ENCODE data around the gene GADL1.

DNA sequence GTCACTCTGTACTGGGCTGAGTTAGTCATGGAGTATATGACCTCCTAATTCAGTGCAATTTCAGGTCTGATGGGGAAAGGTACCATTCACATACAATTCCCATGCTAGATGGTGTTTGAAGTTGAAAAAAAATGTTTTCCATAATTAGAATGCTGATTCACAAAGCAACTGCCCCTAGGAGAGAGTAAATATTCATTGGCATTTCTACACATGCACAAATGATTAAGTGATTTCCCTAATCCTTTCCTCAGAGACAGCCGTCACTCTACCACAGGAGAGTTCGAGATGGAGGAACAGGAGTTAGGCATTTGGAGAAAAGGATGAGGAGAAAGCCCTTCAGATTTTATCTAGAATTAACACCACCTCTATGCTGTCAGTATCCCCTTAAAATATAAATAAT, 32.5 kb downstream of the GADL1 start:
- TF ChIP-seq ZNF623 (tag by site-specific recombination; IDR thresholded peaks at IDR 0.05) = no peak
- no peak for TF ChIP-seq ZNF768 (tag by site-specific recombination; IDR thresholded peaks at IDR 0.05)
- TF ChIP-seq CTCF (tag by site-specific recombination; IDR thresholded peaks at IDR 0.05) = no peak
- no peak for TF ChIP-seq ZNF707 (tag by site-specific recombination; IDR thresholded peaks at IDR 0.05)
- TF ChIP-seq, protein P1, sequence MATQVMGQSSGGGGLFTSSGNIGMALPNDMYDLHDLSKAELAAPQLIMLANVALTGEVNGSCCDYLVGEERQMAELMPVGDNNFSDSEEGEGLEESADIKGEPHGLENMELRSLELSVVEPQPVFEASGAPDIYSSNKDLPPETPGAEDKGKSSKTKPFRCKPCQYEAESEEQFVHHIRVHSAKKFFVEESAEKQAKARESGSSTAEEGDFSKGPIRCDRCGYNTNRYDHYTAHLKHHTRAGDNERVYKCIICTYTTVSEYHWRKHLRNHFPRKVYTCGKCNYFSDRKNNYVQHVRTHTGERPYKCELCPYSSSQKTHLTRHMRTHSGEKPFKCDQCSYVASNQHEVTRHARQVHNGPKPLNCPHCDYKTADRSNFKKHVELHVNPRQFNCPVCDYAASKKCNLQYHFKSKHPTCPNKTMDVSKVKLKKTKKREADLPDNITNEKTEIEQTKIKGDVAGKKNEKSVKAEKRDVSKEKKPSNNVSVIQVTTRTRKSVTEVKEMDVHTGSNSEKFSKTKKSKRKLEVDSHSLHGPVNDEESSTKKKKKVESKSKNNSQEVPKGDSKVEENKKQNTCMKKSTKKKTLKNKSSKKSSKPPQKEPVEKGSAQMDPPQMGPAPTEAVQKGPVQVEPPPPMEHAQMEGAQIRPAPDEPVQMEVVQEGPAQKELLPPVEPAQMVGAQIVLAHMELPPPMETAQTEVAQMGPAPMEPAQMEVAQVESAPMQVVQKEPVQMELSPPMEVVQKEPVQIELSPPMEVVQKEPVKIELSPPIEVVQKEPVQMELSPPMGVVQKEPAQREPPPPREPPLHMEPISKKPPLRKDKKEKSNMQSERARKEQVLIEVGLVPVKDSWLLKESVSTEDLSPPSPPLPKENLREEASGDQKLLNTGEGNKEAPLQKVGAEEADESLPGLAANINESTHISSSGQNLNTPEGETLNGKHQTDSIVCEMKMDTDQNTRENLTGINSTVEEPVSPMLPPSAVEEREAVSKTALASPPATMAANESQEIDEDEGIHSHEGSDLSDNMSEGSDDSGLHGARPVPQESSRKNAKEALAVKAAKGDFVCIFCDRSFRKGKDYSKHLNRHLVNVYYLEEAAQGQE (tag by site-specific recombination; IDR thresholded peaks at IDR 0.05) = no peak
- no peak for TF ChIP-seq ZNF629 (tag by site-specific recombination; IDR thresholded peaks at IDR 0.05)
- TF ChIP-seq TCF7L2 (IDR thresholded peaks at IDR 0.05; ENCODE audit: borderline replicate concordance, low read depth, low read length) = no peak
- TF ChIP-seq BCL11A (tag by site-specific recombination; IDR thresholded peaks at IDR 0.05; ENCODE audit: low read depth) = no peak
- no peak for TF ChIP-seq ZNF398 (tag by site-specific recombination; IDR thresholded peaks at IDR 0.05)
- no peak for TF ChIP-seq ZBTB8A (tag by site-specific recombination; IDR thresholded peaks at IDR 0.05)
- no peak for TF ChIP-seq ZBTB1 (tag by site-specific recombination; IDR thresholded peaks at IDR 0.05)
- TF ChIP-seq ZBTB10 (tag by site-specific recombination; IDR thresholded peaks at IDR 0.05) = no peak
